ENCODE measurements around the gene PTP4A2. TPM values are rescaled to one million over a fixed set of nuclear protein-coding genes. Genes with fewer than 3 reads are reported as not detected.

The PTP4A2 gene
- total and polyA plus RNA-seq, 2 of the 8 experiments (the other 6 are each of a cell fraction or from before 2014, with no cell fraction given), result 87.4 to 214 TPM

- TF ChIP-seq E2F6 (IDR thresholded peaks at IDR 0.05) (no peak), CBX5 (IDR thresholded peaks at IDR 0.05; ENCODE audit: low read depth, low read length) (no peak), SP2 (IDR thresholded peaks at IDR 0.05; ENCODE audit: low read length) (no peak), POU5F1 (IDR thresholded peaks at IDR 0.05; ENCODE audit: low read depth, low read length) (no peak), SP1 (IDR thresholded peaks at IDR 0.05; ENCODE audit: low read depth, low read length) (no peak), YY1 (IDR thresholded peaks at IDR 0.05; ENCODE audit: low read depth, low read length) (no peak), CHD7 (IDR thresholded peaks at IDR 0.05; ENCODE audit: insufficient replicate concordance, low read length) (no peak)
Observed at GRCh38 chr1:31883357-31883942, 54.7 kb downstream of the PTP4A2 start (continued).
